ENCODE measurements around the gene MMP11. TPM values are rescaled to one million over a fixed set of nuclear protein-coding genes. Genes with fewer than 3 reads are reported as not detected.

The MMP11 gene
- total and polyA plus RNA-seq, 2 experiments from 2014 or later, result 5.3 to 17.4 TPM

DNA sequence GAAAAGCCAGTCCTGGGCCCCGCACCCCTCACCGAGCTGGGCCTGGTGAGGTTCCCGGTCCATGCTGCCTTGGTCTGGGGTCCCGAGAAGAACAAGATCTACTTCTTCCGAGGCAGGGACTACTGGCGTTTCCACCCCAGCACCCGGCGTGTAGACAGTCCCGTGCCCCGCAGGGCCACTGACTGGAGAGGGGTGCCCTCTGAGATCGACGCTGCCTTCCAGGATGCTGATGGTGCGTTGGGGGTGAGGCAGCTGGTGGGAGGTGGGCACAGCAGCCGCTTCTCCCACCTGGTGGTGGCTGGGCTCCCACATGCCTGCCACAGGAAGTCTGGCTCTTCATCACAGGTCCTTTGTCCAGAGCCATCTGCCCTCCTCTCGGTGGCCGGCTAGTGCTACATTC, 9.6 kb downstream of the MMP11 start:
- H3K9me2 ChIP-seq (ENCODE audit: insufficient read depth), result no peaks in the 10 kb centered on the region
- no peak overlapping the region for H3K27ac Mint-ChIP-seq
- peaks cover 6% of the 10 kb centered on the region; the same call in 1 of the 2 replicates for H3K4me1 ChIP-seq (ENCODE audit: insufficient read depth)
- no peaks in the 10 kb centered on the region for H3K36me3 ChIP-seq (ENCODE audit: insufficient read depth)
- no peaks in the 10 kb centered on the region; the same call in 2 of the 3 replicates for H3K36me3 Mint-ChIP-seq (ENCODE audit: low read depth)
- no peaks in the 10 kb centered on the region for H3K9me3 Mint-ChIP-seq
- H3K4me3 Mint-ChIP-seq, result no peak overlapping the region
- H4K20me1 ChIP-seq (replicated peaks; ENCODE audit: insufficient read depth), result no peaks in the 10 kb centered on the region
- no peaks in the 10 kb centered on the region for H3K79me2 ChIP-seq (replicated peaks; ENCODE audit: insufficient read depth)
- no peak for DNase-seq (ENCODE audit: low spot score)
- H2AFZ ChIP-seq, result no peak overlapping the region
- no peak for ATAC-seq
- H3K27ac ChIP-seq (ENCODE audit: low read depth), result no peak overlapping the region
- 0 out of 2 replicates have a peak, but pooled peaks cover 6% of the 10 kb centered on the region for H3F3A ChIP-seq (replicated peaks; ENCODE audit: low read depth)
- H3K4me2 ChIP-seq, result no peak overlapping the region
- H3K27me3 ChIP-seq (ENCODE audit: insufficient read depth), result no peaks in the 10 kb centered on the region
- H3K27me3 Mint-ChIP-seq (ENCODE audit: insufficient read depth, low read depth, poor library complexity), result peaks cover 6% of the 10 kb centered on the region
- no peak overlapping the region for H3K4me3 ChIP-seq
- no peak for TF ChIP-seq EZH2phosphoT487 (IDR thresholded peaks at IDR 0.05; ENCODE audit: unreplicated experiment)
- H3K4me1 Mint-ChIP-seq, result peaks cover 6% of the 10 kb centered on the region; the same call in 2 of the 3 replicates

DNA sequence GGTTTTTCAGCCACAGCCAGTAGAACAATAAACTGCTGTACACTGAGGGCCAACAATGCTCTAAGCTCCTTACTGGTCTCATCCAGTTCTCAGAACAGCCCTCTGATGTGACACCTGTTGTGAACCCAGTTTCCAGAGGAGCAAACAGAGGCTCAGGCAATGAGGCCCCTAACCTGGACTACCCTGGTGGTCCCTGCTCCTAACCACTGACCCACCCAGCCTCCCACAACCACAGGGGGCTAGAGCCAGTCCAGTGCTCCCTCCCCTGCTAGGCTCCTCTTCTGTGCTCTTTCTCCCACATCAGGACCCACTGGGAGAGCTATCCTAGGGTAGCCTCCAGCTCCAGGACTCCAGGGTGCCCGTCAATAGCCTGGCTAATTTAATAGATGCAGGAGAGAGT, 10.1 kb downstream of the MMP11 start:
- Histone ChIP-seq H3K4me2 (no peak overlapping the region), H4K20me1 (replicated peaks; ENCODE audit: insufficient read depth) (peaks cover 3% of the 10 kb centered on the region; the same call in 1 of the 2 replicates), H3K9me2 (ENCODE audit: insufficient read depth) (no peaks in the 10 kb centered on the region), H2AFZ (no peak overlapping the region), H3K79me2 (replicated peaks; ENCODE audit: insufficient read depth) (peaks cover 4% of the 10 kb centered on the region), H3K27ac (ENCODE audit: low read depth) (no peak overlapping the region), H3K4me3 (no peak overlapping the region), H3F3A (replicated peaks; ENCODE audit: low read depth) (0 out of 2 replicates have a peak, but pooled peaks cover 6% of the 10 kb centered on the region), H3K4me1 (ENCODE audit: insufficient read depth) (peaks cover 7% of the 10 kb centered on the region), H3K36me3 (ENCODE audit: insufficient read depth) (no peaks in the 10 kb centered on the region), H3K27me3 (ENCODE audit: insufficient read depth) (no peaks in the 10 kb centered on the region)
- DNase-seq (ENCODE audit: low spot score), result no peak
- Mint-ChIP-seq H3K4me1 (peaks cover 9% of the 10 kb centered on the region), H3K9me3 (no peaks in the 10 kb centered on the region), H3K36me3 (ENCODE audit: low read depth) (peaks cover 3% of the 10 kb centered on the region), H3K27me3 (ENCODE audit: insufficient read depth, low read depth, poor library complexity) (peaks cover 9% of the 10 kb centered on the region), H3K4me3 (no peak overlapping the region), H3K27ac (no peak overlapping the region)
- no peak for ATAC-seq
- TF ChIP-seq STAT1 (IDR thresholded peaks at IDR 0.05; ENCODE audit: unreplicated experiment) (no peak), NANOG (IDR thresholded peaks at IDR 0.05; ENCODE audit: borderline replicate concordance) (no peak), EZH2phosphoT487 (IDR thresholded peaks at IDR 0.05; ENCODE audit: unreplicated experiment) (no peak), REST (IDR thresholded peaks at IDR 0.05; ENCODE audit: unreplicated experiment) (no peak), ZNF331 (CRISPR knock-in tag; IDR thresholded peaks at IDR 0.05; ENCODE audit: low read depth) (no peak), ETS1 (IDR thresholded peaks at IDR 0.05) (no peak), ZNF114 (CRISPR knock-in tag; IDR thresholded peaks at IDR 0.05) (no peak), ZNF462 (CRISPR knock-in tag; IDR thresholded peaks at IDR 0.05) (no peak)
- TF ChIP-seq, protein P1, sequence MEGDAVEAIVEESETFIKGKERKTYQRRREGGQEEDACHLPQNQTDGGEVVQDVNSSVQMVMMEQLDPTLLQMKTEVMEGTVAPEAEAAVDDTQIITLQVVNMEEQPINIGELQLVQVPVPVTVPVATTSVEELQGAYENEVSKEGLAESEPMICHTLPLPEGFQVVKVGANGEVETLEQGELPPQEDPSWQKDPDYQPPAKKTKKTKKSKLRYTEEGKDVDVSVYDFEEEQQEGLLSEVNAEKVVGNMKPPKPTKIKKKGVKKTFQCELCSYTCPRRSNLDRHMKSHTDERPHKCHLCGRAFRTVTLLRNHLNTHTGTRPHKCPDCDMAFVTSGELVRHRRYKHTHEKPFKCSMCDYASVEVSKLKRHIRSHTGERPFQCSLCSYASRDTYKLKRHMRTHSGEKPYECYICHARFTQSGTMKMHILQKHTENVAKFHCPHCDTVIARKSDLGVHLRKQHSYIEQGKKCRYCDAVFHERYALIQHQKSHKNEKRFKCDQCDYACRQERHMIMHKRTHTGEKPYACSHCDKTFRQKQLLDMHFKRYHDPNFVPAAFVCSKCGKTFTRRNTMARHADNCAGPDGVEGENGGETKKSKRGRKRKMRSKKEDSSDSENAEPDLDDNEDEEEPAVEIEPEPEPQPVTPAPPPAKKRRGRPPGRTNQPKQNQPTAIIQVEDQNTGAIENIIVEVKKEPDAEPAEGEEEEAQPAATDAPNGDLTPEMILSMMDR (conservative IDR thresholded peaks at IDR 0.05; ENCODE audit: low read depth in 2 of 2), result no peak
